Measurements from ENCODE around the gene NARS2.

- no peak for TF ChIP-seq CTCF (IDR thresholded peaks at IDR 0.05; ENCODE audit: low read depth, low read length, poor library complexity, severe bottlenecking)
- TF ChIP-seq EZH2phosphoT487 (IDR thresholded peaks at IDR 0.05; ENCODE audit: borderline replicate concordance, low read length) = no peak
Observed at GRCh38 chr11:78549624-78550409, 24.8 kb downstream of the NARS2 start.
